Calu3 (cell line): ENCODE results near the gene CCIN. TPM values are rescaled to one million over a fixed set of nuclear protein-coding genes. Genes with fewer than 3 reads are reported as not detected.

Experiments
- BruUV-seq: library from RNA; stranded (reverse); fragments of 400-500 nt; replicated peaks from 2 replicates; lab custom pipeline; 2021; lab: Mats Ljungman, UMichigan
- CTCF ChIA-PET: fragments of 300-600 bp; sonication (Branson Sonifier 250); formaldehyde crosslinking; loops from one replicate; lab custom pipeline; 2022; ENCODE audit warnings: antibody characterized with exemption; lab: Charles Lee
- DNase-seq: peaks from one replicate; pipeline ENCODE4 v3.0.0; 2022
- H3K27ac Mint-ChIP-seq: one replicate; pipeline ENCODE4 v1.8.0; 2022; ENCODE audit warnings: mixed read lengths; ENCODE audit not compliant: unreplicated experiment
- H3K27me3 Mint-ChIP-seq: one replicate; pipeline ENCODE4 v1.8.0; 2022; ENCODE audit warnings: mixed read lengths; ENCODE audit not compliant: unreplicated experiment
- H3K36me3 Mint-ChIP-seq: one replicate; pipeline ENCODE4 v1.8.0; 2022; ENCODE audit warnings: mild to moderate bottlenecking, moderate library complexity, mixed read lengths; ENCODE audit not compliant: insufficient read depth, unreplicated experiment
- H3K4me1 Mint-ChIP-seq: one replicate; pipeline ENCODE4 v1.8.0; 2022; ENCODE audit warnings: mild to moderate bottlenecking, low read depth, mixed read lengths; ENCODE audit not compliant: unreplicated experiment
- H3K4me3 Mint-ChIP-seq: one replicate; pipeline ENCODE4 v1.8.0; 2022; ENCODE audit warnings: mild to moderate bottlenecking, low read depth, moderate library complexity, mixed read lengths; ENCODE audit not compliant: unreplicated experiment
- H3K9me3 Mint-ChIP-seq: one replicate; pipeline ENCODE4 v1.8.0; 2022; ENCODE audit warnings: low read depth, mixed read lengths; ENCODE audit not compliant: unreplicated experiment
- CTCF ChIP-seq: fragments of 200-600 bp; IDR thresholded peaks from one replicate; pipeline ENCODE4 v1.8.0; 2022; ENCODE audit warnings: antibody characterized with exemption; ENCODE audit not compliant: unreplicated experiment
- intact Hi-C: fragments of 100-400 bp; cut with micrococcal nuclease; formaldehyde crosslinking; loops from one replicate; pipeline ENCODE4 v1.10.0; 2022; ENCODE audit not compliant: unreplicated experiment
- total RNA-seq: library from RNA; stranded (reverse); gene quantifications from 2 replicates; pipeline ENCODE4 v1.2.3, GENCODE V29; 2022

CCIN gene
- total RNA-seq, 1 experiment from 2014 or later, result not detected

- DNase-seq, result no peak
- H3K4me3 Mint-ChIP-seq, result no peak overlapping the region
- H3K27ac Mint-ChIP-seq, result no peak overlapping the region
- H3K9me3 Mint-ChIP-seq, result no peaks in the 10 kb centered on the region
- BruUV-seq, result no TSS peak
- no peaks in the 10 kb centered on the region for H3K36me3 Mint-ChIP-seq
- intact Hi-C loops, result no loop called here
- no peak for TF ChIP-seq CTCF
- H3K4me1 Mint-ChIP-seq, result peaks cover 8% of the 10 kb centered on the region
- no peaks in the 10 kb centered on the region for H3K27me3 Mint-ChIP-seq
- CTCF ChIA-PET, result no interaction called here
Measured at GRCh38 chr9:36152741-36153438, 16.3 kb upstream of the CCIN start.

- no peak for TF ChIP-seq CTCF
- no peaks in the 10 kb centered on the region for H3K36me3 Mint-ChIP-seq
- BruUV-seq, result no TSS peak
- H3K27ac Mint-ChIP-seq, result no peak overlapping the region
- H3K4me1 Mint-ChIP-seq, result peaks cover 8% of the 10 kb centered on the region
- DNase-seq, result no peak
- H3K27me3 Mint-ChIP-seq, result no peaks in the 10 kb centered on the region
- H3K4me3 Mint-ChIP-seq, result no peak overlapping the region
- CTCF ChIA-PET, result no interaction called here
- intact Hi-C loops, result no loop called here
- H3K9me3 Mint-ChIP-seq, result no peaks in the 10 kb centered on the region
Measured at GRCh38 chr9:36153746-36154145, 15.4 kb upstream of the CCIN start.

GRCh38 chr9:36154331-36154952, 14.7 kb upstream of the CCIN start:
- H3K4me3 Mint-ChIP-seq, result no peak overlapping the region
- CTCF ChIA-PET, result no interaction called here

GRCh38 chr9:36156116-36156515, 13.1 kb upstream of the CCIN start:
- no peaks in the 10 kb centered on the region for H3K36me3 Mint-ChIP-seq
- peaks cover 2% of the 10 kb centered on the region for H3K4me1 Mint-ChIP-seq
- no peak overlapping the region for H3K4me3 Mint-ChIP-seq
- no peak for DNase-seq
- no peak overlapping the region for H3K27ac Mint-ChIP-seq
- CTCF ChIA-PET, result no interaction called here
- BruUV-seq, result no TSS peak
- no peaks in the 10 kb centered on the region for H3K9me3 Mint-ChIP-seq
- no peak for TF ChIP-seq CTCF
- intact Hi-C loops, result no loop called here
- H3K27me3 Mint-ChIP-seq, result peaks cover 10% of the 10 kb centered on the region

More at GRCh38 chr9:36154331-36154952, 14.7 kb upstream of the CCIN start:
- Mint-ChIP-seq H3K9me3 (no peaks in the 10 kb centered on the region), H3K36me3 (no peaks in the 10 kb centered on the region), H3K4me1 (peaks cover 8% of the 10 kb centered on the region), H3K27ac (no peak overlapping the region), H3K27me3 (no peaks in the 10 kb centered on the region)
- BruUV-seq, result no TSS peak
- no peak for TF ChIP-seq CTCF
- no peak for DNase-seq
- intact Hi-C loops, result no loop called here
